HEK293 (cell line): ENCODE data around the gene EFHC1.

Experiments
- CTCF ChIA-PET: fragments of 350-600 bp; formaldehyde crosslinking; extraction: SDS; loops from one replicate; lab custom pipeline; 2021; ENCODE audit warnings: antibody characterized with exemption; lab: Yijun Ruan, JAX
- POLR2A ChIA-PET: fragments of 300-600 bp; formaldehyde crosslinking; extraction: SDS; loops from one replicate; lab custom pipeline; 2020; ENCODE audit warnings: antibody characterized with exemption, inconsistent platforms; lab: Yijun Ruan, JAX
- H3K27ac ChIP-seq: fragments of 200-500 bp; sonication (Bioruptor generic); 2 replicates; pipeline ENCODE4 v1.5.1; 2014; ENCODE audit warnings: low read depth, low read length, control low read depth, inconsistent platforms; ENCODE audit errors: extremely low read depth
- H3K36me3 ChIP-seq, 2 experiments: fragments of 200-500 bp in 1 of 2; sonication (Bioruptor generic) in 1 of 2; 1 replicate in 1 of 2; 2 replicates in 1 of 2; pipeline ENCODE4 v1.5.1; 2014 to 2017; ENCODE audit warnings: inconsistent platforms in 2 of 2, low read length in 2 of 2; ENCODE audit not compliant: control insufficient read depth in 2 of 2, insufficient read depth in 1 of 2
- H3K4me1 ChIP-seq: fragments of 200-500 bp; sonication (Bioruptor generic); 2 replicates; pipeline ENCODE4 v1.5.1; 2014; ENCODE audit warnings: mild to moderate bottlenecking, low read length, inconsistent platforms; ENCODE audit not compliant: control insufficient read depth, insufficient read depth
- H3K4me3 ChIP-seq: 2 replicates; pipeline ENCODE4 v1.5.1; 2011; ENCODE audit warnings: low read depth, mild to moderate bottlenecking, control low read depth, low read length, moderate library complexity
- H3K9me3 ChIP-seq: fragments of 200-500 bp; sonication (Bioruptor generic); 2 replicates; pipeline ENCODE4 v1.5.1; 2014; ENCODE audit warnings: low read depth, low read length, inconsistent platforms; ENCODE audit not compliant: control insufficient read depth, insufficient read depth
- BCL11A ChIP-seq: fragments of 450-650 bp; formaldehyde crosslinking; IDR thresholded peaks from 2 replicates; pipeline ENCODE4 v1.5.1; 2016; ENCODE audit warnings: low read depth, missing biosample characterization, missing genetic modification characterization
- GLI4 ChIP-seq: fragments of 450-650 bp; formaldehyde crosslinking; IDR thresholded peaks from 2 replicates; pipeline ENCODE4 v1.5.1; 2016; ENCODE audit warnings: missing biosample characterization, missing genetic modification characterization
- GLIS1 ChIP-seq: fragments of 450-650 bp; formaldehyde crosslinking; IDR thresholded peaks from 2 replicates; pipeline ENCODE4 v1.5.1; 2016; ENCODE audit warnings: missing biosample characterization, missing genetic modification characterization
- KLF8 ChIP-seq: fragments of 450-650 bp; formaldehyde crosslinking; IDR thresholded peaks from 2 replicates; pipeline ENCODE4 v1.5.1; 2016; ENCODE audit warnings: missing biosample characterization, missing genetic modification characterization
- MZF1 ChIP-seq: fragments of 450-650 bp; formaldehyde crosslinking; IDR thresholded peaks from 2 replicates; pipeline ENCODE4 v1.5.1; 2017; ENCODE audit warnings: missing biosample characterization, missing genetic modification characterization, borderline replicate concordance
- ZBTB1 ChIP-seq: fragments of 450-650 bp; formaldehyde crosslinking; IDR thresholded peaks from 2 replicates; pipeline ENCODE4 v1.5.1; 2016; ENCODE audit warnings: missing biosample characterization, missing genetic modification characterization
- ZBTB10 ChIP-seq: fragments of 450-650 bp; formaldehyde crosslinking; IDR thresholded peaks from 2 replicates; pipeline ENCODE4 v1.5.1; 2016; ENCODE audit warnings: missing biosample characterization, missing genetic modification characterization
- ZBTB44 ChIP-seq: fragments of 450-650 bp; IDR thresholded peaks from 2 replicates; pipeline ENCODE4 v1.5.1; 2018; ENCODE audit warnings: missing biosample characterization, mild to moderate bottlenecking, missing genetic modification characterization
- ZBTB49 ChIP-seq: fragments of 450-650 bp; formaldehyde crosslinking; IDR thresholded peaks from 2 replicates; pipeline ENCODE4 v1.5.1; 2016; ENCODE audit warnings: missing biosample characterization, missing genetic modification characterization, low read depth
- ZFHX2 ChIP-seq: fragments of 450-650 bp; formaldehyde crosslinking; conservative IDR thresholded peaks from 2 replicates; pipeline ENCODE4 v1.5.1; 2016; ENCODE audit warnings: missing biosample characterization, missing genetic modification characterization
- ZFP41 ChIP-seq: fragments of 450-650 bp; formaldehyde crosslinking; IDR thresholded peaks from 2 replicates; pipeline ENCODE4 v1.5.1; 2016; ENCODE audit warnings: missing biosample characterization, missing genetic modification characterization, borderline replicate concordance
- ZNF121 ChIP-seq: fragments of 450-650 bp; formaldehyde crosslinking; IDR thresholded peaks from 2 replicates; pipeline ENCODE4 v1.5.1; 2016; ENCODE audit warnings: missing biosample characterization, missing genetic modification characterization
- ZNF155 ChIP-seq: fragments of 450-650 bp; formaldehyde crosslinking; IDR thresholded peaks from 2 replicates; pipeline ENCODE4 v1.5.1; 2016; ENCODE audit warnings: missing biosample characterization, missing genetic modification characterization
- ZNF184 ChIP-seq: fragments of 450-650 bp; IDR thresholded peaks from 2 replicates; pipeline ENCODE4 v1.5.1; 2018; ENCODE audit warnings: missing biosample characterization, mild to moderate bottlenecking, missing genetic modification characterization
- ZNF302 ChIP-seq: fragments of 450-650 bp; formaldehyde crosslinking; IDR thresholded peaks from 2 replicates; pipeline ENCODE4 v1.5.1; 2016; ENCODE audit warnings: missing biosample characterization, missing genetic modification characterization, low read depth
- ZNF354C ChIP-seq: fragments of 450-650 bp; formaldehyde crosslinking; IDR thresholded peaks from 2 replicates; pipeline ENCODE4 v1.5.1; 2016; ENCODE audit warnings: missing biosample characterization, missing genetic modification characterization, low read depth, borderline replicate concordance
- ZNF585B ChIP-seq: fragments of 450-650 bp; formaldehyde crosslinking; IDR thresholded peaks from 2 replicates; pipeline ENCODE4 v1.5.1; 2016; ENCODE audit warnings: missing biosample characterization, missing genetic modification characterization
- ZNF610 ChIP-seq: fragments of 450-650 bp; formaldehyde crosslinking; IDR thresholded peaks from 2 replicates; pipeline ENCODE4 v1.5.1; 2016; ENCODE audit warnings: missing biosample characterization, missing genetic modification characterization, borderline replicate concordance
- ZNF704 ChIP-seq: fragments of 450-650 bp; formaldehyde crosslinking; IDR thresholded peaks from 2 replicates; pipeline ENCODE4 v1.5.1; 2016; ENCODE audit warnings: missing biosample characterization, missing genetic modification characterization

The EFHC1 gene

GRCh38 chr6:52512199-52512598 is 92.1 kb downstream of the EFHC1 start:
- H3K36me3 ChIP-seq = peaks cover 0 to 25% of the 10 kb centered on the region in 2 experiments; a peak in 1 of 3 replicates
- ChIA-PET POLR2A (interaction anchor here (1.4 kb wide), 1 partner anchor 14 kb away, joined by 3 read pairs; no protein-coding TSS in a partner anchor), CTCF (interaction anchor here (0.6 to 1.7 kb wide), 2 partner anchors 13 to 64 kb away, joined by 3 to 5 read pairs; no protein-coding TSS in a partner anchor)
- TF ChIP-seq ZFHX2 (tag by site-specific recombination) (0 out of 2 replicates have a peak, but pooled peaks have one; percentile 1), ZFP41 (no peak), ZBTB1 (no peak), ZNF184 (no peak), ZNF302 (no peak), ZNF610 (tag by site-specific recombination) (no peak), ZNF155 (tag by site-specific recombination) (no peak), ZBTB10 (no peak), KLF8 (no peak), ZNF354C (tag by site-specific recombination) (no peak), ZNF121 (tag by site-specific recombination) (no peak), GLIS1 (tag by site-specific recombination) (no peak), ZNF704 (tag by site-specific recombination) (no peak), BCL11A (tag by site-specific recombination) (no peak), ZBTB44 (tag by site-specific recombination) (no peak), MZF1 (tag by site-specific recombination) (peak; percentile 29; the same call in 1 of the 2 replicates)
- no peaks in the 10 kb centered on the region for H3K4me1 ChIP-seq
- no peak overlapping the region for H3K4me3 ChIP-seq
- no peaks in the 10 kb centered on the region for H3K9me3 ChIP-seq
- H3K27ac ChIP-seq = no peak overlapping the region

- peaks cover 6% of the 10 kb centered on the region; the same call in 1 of the 2 replicates for H3K4me1 ChIP-seq
- H3K36me3 ChIP-seq = peaks cover 0 to 14% of the 10 kb centered on the region in 2 experiments; a peak in 1 of 3 replicates
- no peak overlapping the region for H3K4me3 ChIP-seq
- H3K9me3 ChIP-seq = no peaks in the 10 kb centered on the region
- CTCF ChIA-PET = no interaction called here
- no peak for TF ChIP-seq ZBTB49 (tag by site-specific recombination)
- TF ChIP-seq GLI4 = no peak
- TF ChIP-seq ZNF585B (tag by site-specific recombination) = 0 out of 2 replicates have a peak, but pooled peaks have one; percentile 22
- POLR2A ChIA-PET = interaction anchor here (1.4 kb wide), 1 partner anchor 15 kb away, joined by 3 read pairs; no protein-coding TSS in a partner anchor
- no peak overlapping the region for H3K27ac ChIP-seq
Measured at GRCh38 chr6:52513464-52513863, 93.3 kb downstream of the EFHC1 start.
